K562 (cell line): ENCODE data around the gene CLDN5. TPM values are rescaled to one million over a fixed set of nuclear protein-coding genes. Genes with fewer than 3 reads are reported as not detected.

Experiments
- CEBPB ChIP-seq: fragments of 450-650 bp; IDR thresholded peaks from 2 replicates; pipeline ENCODE4 v1.6.1; 2016; ENCODE audit warnings: missing genetic modification characterization, missing compliant biosample characterization
- CHD4 ChIP-seq: fragments of 200-600 bp; sonication (generic); IDR thresholded peaks from 3 replicates; pipeline ENCODE4 v1.6.1; 2012; ENCODE audit warnings: low read depth, mild to moderate bottlenecking, mixed read lengths, low read length, inconsistent platforms; ENCODE audit not compliant: insufficient read depth, insufficient replicate concordance, poor library complexity, severe bottlenecking
- FOXP1 ChIP-seq: sonication (generic); formaldehyde crosslinking; IDR thresholded peaks from 2 replicates; pipeline ENCODE4 v1.8.0; 2022; ENCODE audit warnings: mild to moderate bottlenecking, missing genetic modification reagents
- NR2C1 ChIP-seq, 2 experiments: fragments of 450-650 bp; IDR thresholded peaks; 2 replicates each; pipeline ENCODE4 v1.6.1; 2017; ENCODE audit warnings: mild to moderate bottlenecking in 2 of 2, antibody characterized with exemption in 1 of 2, inconsistent platforms in 1 of 2, missing compliant biosample characterization in 1 of 2, missing genetic modification characterization in 1 of 2
- RFX1 ChIP-seq: fragments of 450-650 bp; IDR thresholded peaks from 2 replicates; pipeline ENCODE4 v1.6.1; 2016; ENCODE audit warnings: mild to moderate bottlenecking, moderate library complexity
- polyA plus RNA-seq, 8 experiments: library from polyadenylated mRNA; depleted of rRNA in 4 of 8; stranded (reverse) in 5 of 8; unstranded in 3 of 8; fragments of >200 nt; fragmentation: Nextera tagmentation in 2 of 8; fragmentation: Illumina TruSeq in 1 of 8; extraction: Ambion mirVana in 2 of 8; extraction: Trizol in 1 of 8; gene quantifications; 2 replicates each; pipeline versions ENCODE4 v1.2.1 to v1.2.3, GENCODE V29; 2011 to 2014; ENCODE audit warnings: inconsistent platforms in 1 of 8, missing spikeins in 1 of 8
- total RNA-seq, 7 experiments: library from RNA; depleted of rRNA in 6 of 7; stranded (reverse); fragments of >200 nt in 6 of 7; fragmentation: Illumina TruSeq in 2 of 7; extraction: Trizol in 2 of 7; gene quantifications; 2 replicates each; pipeline versions ENCODE4 v1.2.1 to v1.2.3, GENCODE V29; 2011 to 2021; ENCODE audit warnings: low replicate concordance in 1 of 7
- TF ChIP-seq, protein P1 (sequence below), 2 experiments: fragments of 450-650 bp; IDR thresholded peaks; 2 replicates each; pipeline ENCODE4 v1.6.1; 2016; ENCODE audit warnings: mild to moderate bottlenecking in 2 of 2, borderline replicate concordance in 1 of 2, low read depth in 1 of 2, moderate library complexity in 1 of 2

Gene CLDN5
- total and polyA plus RNA-seq, 9 of the 15 experiments (the other 6 are each of a cell fraction or from before 2014, with no cell fraction given) = 0.20 TPM; not detected in 8

DNA sequence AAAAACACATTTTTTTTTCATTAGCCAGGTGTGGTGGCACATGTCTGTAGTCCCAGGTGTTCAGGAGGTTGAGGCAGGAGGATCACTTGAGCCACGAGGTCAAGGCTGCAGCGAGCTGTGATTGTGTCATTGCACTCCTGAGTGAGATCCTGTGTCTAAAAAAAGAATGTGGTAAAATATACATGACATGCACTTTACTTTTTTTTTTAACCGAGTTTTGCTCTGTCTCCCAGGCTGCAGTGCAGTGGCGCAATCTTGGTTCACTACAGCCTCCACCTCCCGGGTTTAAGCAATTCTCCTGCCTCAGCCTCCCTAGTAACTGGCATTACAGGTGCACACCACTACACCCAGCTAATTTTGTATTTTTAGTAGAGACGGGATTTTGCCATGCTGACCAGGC is 22.5 kb upstream of the CLDN5 start (continued):
- TF ChIP-seq CEBPB = peak; percentile 63
- no peak for TF ChIP-seq CHD4
- TF ChIP-seq, protein P1, sequence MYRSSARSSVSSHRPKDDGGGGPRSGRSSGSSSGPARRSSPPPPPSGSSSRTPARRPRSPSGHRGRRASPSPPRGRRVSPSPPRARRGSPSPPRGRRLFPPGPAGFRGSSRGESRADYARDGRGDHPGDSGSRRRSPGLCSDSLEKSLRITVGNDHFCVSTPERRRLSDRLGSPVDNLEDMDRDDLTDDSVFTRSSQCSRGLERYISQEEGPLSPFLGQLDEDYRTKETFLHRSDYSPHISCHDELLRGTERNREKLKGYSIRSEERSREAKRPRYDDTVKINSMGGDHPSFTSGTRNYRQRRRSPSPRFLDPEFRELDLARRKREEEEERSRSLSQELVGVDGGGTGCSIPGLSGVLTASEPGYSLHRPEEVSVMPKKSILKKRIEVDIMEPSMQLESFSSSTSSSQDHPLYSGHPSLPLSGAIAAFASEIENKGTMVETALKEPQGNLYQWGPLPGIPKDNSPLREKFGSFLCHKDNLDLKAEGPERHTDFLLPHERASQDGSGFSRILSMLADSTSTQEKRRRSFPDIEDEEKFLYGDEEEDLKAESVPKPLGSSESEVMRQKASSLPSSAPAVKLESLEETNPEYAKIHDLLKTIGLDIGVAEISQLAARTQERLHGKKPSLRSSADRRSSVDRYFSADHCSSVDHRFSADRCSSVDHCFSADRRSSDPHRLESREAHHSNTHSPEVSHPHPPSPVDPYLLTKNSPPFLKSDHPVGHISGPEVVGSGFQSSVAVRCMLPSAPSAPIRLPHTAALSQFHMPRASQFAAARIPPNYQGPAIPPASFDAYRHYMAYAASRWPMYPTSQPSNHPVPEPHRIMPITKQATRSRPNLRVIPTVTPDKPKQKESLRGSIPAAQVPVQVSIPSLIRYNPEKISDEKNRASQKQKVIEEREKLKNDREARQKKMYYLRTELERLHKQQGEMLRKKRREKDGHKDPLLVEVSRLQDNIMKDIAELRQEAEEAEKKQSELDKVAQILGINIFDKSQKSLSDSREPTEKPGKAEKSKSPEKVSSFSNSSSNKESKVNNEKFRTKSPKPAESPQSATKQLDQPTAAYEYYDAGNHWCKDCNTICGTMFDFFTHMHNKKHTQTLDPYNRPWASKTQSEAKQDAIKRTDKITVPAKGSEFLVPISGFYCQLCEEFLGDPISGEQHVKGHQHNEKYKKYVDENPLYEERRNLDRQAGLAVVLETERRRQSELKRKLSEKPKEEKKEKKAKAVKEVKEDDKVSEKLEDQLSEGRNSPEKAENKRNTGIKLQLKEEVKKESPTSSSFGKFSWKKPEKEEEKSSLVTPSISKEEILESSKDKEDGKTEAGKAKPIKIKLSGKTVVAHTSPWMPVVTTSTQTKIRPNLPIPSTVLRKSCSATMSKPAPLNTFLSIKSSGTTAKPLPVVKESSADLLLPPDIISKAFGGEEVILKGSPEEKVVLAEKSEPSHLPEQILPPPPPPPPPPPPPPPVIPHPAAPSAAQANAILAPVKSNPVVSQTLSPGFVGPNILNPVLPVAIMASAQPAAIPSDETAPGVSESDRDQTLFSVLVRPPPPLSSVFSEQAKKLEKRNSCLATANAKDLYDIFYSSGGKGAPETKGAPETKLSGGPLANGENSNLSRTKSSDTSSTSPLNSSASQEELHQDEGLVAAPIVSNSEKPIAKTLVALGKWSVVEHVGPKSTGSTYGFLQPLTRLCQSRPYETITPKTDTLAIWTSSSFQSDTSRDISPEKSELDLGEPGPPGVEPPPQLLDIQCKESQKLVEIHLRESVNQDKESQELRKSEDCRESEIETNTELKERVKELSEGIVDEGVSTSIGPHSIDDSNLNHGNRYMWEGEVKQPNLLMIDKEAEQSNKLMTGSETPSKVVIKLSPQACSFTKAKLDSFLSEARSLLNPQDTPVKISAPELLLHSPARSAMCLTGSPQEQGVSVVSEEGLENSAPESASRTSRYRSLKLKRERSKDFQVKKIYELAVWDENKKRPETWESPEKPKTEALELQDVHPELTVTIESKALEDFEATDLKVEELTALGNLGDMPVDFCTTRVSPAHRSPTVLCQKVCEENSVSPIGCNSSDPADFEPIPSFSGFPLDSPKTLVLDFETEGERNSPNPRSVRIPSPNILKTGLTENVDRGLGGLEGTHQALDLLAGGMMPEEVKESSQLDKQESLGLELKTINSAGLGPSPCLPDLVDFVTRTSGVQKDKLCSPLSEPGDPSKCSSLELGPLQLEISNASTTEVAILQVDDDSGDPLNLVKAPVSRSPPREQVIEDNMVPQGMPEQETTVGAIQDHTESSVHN (IDR thresholded peaks at IDR 0.05; ENCODE audit: borderline replicate concordance in 1 of 2, low read depth in 1 of 2) = no peak
- no peak for TF ChIP-seq NR2C1 (IDR thresholded peaks at IDR 0.05)
- no peak for TF ChIP-seq NR2C1 (tag; IDR thresholded peaks at IDR 0.05)
- TF ChIP-seq RFX1 = no peak
- 0 out of 2 replicates have a peak, but pooled peaks have one; percentile 56 for TF ChIP-seq FOXP1 (CRISPR knock-in tag)
